ENCODE results near the gene SLCO1C1.

DNA sequence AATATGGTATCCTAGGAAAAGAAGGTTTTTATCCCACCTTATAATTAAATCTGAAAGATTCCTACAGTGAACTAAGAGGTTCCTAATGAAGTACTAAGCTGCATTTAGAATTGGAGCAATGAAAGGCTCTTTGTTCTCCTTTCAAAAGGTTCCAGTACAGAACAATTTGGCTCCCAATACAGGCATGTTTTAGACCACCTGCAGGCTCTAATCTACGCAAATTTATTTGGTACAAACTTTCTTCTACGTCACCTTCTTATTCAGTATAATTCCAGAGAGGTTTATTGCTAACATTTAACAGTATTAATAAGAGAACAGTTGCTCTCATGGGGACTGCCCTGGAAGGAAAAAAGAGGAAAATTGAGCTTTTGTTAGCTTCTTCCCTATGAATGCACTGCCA, 37.6 kb upstream of the SLCO1C1 start:
- TF ChIP-seq POLR2AphosphoS5 (IDR thresholded peaks at IDR 0.05; ENCODE audit: low read depth, low read length) (no peak), EZH2 (IDR thresholded peaks at IDR 0.05) (no peak), FOSL1 (IDR thresholded peaks at IDR 0.05; ENCODE audit: low read depth) (no peak)
- TF ChIP-seq, protein P1, sequence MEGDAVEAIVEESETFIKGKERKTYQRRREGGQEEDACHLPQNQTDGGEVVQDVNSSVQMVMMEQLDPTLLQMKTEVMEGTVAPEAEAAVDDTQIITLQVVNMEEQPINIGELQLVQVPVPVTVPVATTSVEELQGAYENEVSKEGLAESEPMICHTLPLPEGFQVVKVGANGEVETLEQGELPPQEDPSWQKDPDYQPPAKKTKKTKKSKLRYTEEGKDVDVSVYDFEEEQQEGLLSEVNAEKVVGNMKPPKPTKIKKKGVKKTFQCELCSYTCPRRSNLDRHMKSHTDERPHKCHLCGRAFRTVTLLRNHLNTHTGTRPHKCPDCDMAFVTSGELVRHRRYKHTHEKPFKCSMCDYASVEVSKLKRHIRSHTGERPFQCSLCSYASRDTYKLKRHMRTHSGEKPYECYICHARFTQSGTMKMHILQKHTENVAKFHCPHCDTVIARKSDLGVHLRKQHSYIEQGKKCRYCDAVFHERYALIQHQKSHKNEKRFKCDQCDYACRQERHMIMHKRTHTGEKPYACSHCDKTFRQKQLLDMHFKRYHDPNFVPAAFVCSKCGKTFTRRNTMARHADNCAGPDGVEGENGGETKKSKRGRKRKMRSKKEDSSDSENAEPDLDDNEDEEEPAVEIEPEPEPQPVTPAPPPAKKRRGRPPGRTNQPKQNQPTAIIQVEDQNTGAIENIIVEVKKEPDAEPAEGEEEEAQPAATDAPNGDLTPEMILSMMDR (IDR thresholded peaks at IDR 0.05 in 2 of 3, conservative IDR thresholded peaks at IDR 0.05 in 1 of 3; ENCODE audit: borderline replicate concordance in 1 of 3, insufficient read depth in 1 of 3, low read depth in 2 of 3, low read length in 2 of 3): no peak

Measured in HCT116 (cell line).